HG03064 (cell line): Measurements from ENCODE around the gene TTLL12.
A peak's percentile ranks its signal among the peaks of the same experiment; 100 is the strongest.

Experiments
- ATAC-seq: cut with Tn5 transposase; IDR thresholded peaks from one replicate; pipeline ENCODE4 v1.9.1; 2021; ENCODE audit warnings: low read depth; ENCODE audit not compliant: unreplicated experiment

TTLL12 gene

GRCh38 chr22:43200555-43200954 is 13.6 kb upstream of the TTLL12 start:
- no peak for ATAC-seq

- ATAC-seq, result no peak
Measured at GRCh38 chr22:43200031-43200430, 13.1 kb upstream of the TTLL12 start.

- ATAC-seq, result no peak
Measured at GRCh38 chr22:43199541-43199940, 12.6 kb upstream of the TTLL12 start.

- no peak for ATAC-seq
Measured at GRCh38 chr22:43198936-43199335, 12.0 kb upstream of the TTLL12 start.

GRCh38 chr22:43198126-43198525 is 11.2 kb upstream of the TTLL12 start:
- no peak for ATAC-seq

GRCh38 chr22:43197271-43197941 is 10.5 kb upstream of the TTLL12 start:
- ATAC-seq, result no peak

- no peak for ATAC-seq
Measured at GRCh38 chr22:43191831-43192230, 4.9 kb upstream of the TTLL12 start.

GRCh38 chr22:43188829-43189545 is 2.1 kb upstream of the TTLL12 start:
- ATAC-seq, result no peak

GRCh38 chr22:43187171-43188099 is 501 bp upstream of the TTLL12 start:
- ATAC-seq, result peak; percentile 45

- no peak for ATAC-seq
Measured at GRCh38 chr22:43185860-43186261, 1.1 kb downstream of the TTLL12 start.

- ATAC-seq, result no peak
Measured at GRCh38 chr22:43183496-43184277, 3.2 kb downstream of the TTLL12 start.

- no peak for ATAC-seq
Measured at GRCh38 chr22:43182726-43183125, 4.2 kb downstream of the TTLL12 start.

- ATAC-seq, result no peak
Measured at GRCh38 chr22:43182118-43182517, 4.8 kb downstream of the TTLL12 start.

GRCh38 chr22:43181321-43182076 is 5.4 kb downstream of the TTLL12 start:
- no peak for ATAC-seq

- ATAC-seq, result no peak
Measured at GRCh38 chr22:43180670-43181069, 6.3 kb downstream of the TTLL12 start.

GRCh38 chr22:43179911-43180195 is 7.1 kb downstream of the TTLL12 start:
- no peak for ATAC-seq

- ATAC-seq, result no peak
Measured at GRCh38 chr22:43179146-43179910, 7.6 kb downstream of the TTLL12 start.

- ATAC-seq, result no peak
Measured at GRCh38 chr22:43177479-43177878, 9.5 kb downstream of the TTLL12 start.

GRCh38 chr22:43176090-43176489 is 10.8 kb downstream of the TTLL12 start:
- ATAC-seq, result no peak
